Measurements from ENCODE around the gene RDX.

DNA sequence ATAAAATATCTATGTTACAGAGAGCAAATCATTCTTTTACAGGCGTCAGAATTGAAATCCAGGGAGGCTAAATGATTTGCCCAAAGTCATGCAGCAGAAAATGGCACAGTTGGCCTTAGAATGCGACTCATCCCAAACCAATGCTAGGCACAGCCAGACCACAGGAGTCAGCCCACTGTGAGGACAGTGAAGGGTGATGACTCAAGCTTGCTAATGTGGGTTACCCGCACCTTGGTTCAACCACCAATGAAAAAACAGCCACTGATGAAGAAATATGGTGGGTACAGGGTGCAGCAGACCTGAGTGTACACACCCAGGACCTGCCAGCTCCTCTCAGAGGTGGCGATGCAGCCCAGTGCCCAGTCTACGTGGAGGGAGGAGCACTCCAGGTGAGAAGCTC, 113.5 kb downstream of the RDX start:
- TF ChIP-seq, protein P1, sequence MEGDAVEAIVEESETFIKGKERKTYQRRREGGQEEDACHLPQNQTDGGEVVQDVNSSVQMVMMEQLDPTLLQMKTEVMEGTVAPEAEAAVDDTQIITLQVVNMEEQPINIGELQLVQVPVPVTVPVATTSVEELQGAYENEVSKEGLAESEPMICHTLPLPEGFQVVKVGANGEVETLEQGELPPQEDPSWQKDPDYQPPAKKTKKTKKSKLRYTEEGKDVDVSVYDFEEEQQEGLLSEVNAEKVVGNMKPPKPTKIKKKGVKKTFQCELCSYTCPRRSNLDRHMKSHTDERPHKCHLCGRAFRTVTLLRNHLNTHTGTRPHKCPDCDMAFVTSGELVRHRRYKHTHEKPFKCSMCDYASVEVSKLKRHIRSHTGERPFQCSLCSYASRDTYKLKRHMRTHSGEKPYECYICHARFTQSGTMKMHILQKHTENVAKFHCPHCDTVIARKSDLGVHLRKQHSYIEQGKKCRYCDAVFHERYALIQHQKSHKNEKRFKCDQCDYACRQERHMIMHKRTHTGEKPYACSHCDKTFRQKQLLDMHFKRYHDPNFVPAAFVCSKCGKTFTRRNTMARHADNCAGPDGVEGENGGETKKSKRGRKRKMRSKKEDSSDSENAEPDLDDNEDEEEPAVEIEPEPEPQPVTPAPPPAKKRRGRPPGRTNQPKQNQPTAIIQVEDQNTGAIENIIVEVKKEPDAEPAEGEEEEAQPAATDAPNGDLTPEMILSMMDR (IDR thresholded peaks at IDR 0.05): no peak
- TF ChIP-seq POLR2A (IDR thresholded peaks at IDR 0.05): no peak

Data from esophagus squamous epithelium (tissue), 4 donors.